NCI-H748 treated with DMSO at 0.1 percent for 48 hours (cell line): ENCODE measurements around the gene ZDHHC3.
"Not testable (repeated sequence)": the region's sequence is repeated elsewhere in the genome, so short reads cannot be mapped to it uniquely, and the experiment has no call there.

ENCODE experiments used
- DNase-seq: peaks from one replicate; lab custom pipeline; 2025; lab: John Stamatoyannopoulos, UW

ZDHHC3 gene

GRCh38 chr3:44963571-44964325, 12.2 kb downstream of the ZDHHC3 start:
- DNase-seq = no peak

- no peak for DNase-seq
Observed at GRCh38 chr3:44962621-44963393, 13.2 kb downstream of the ZDHHC3 start.

GRCh38 chr3:44961888-44962287, 14.1 kb downstream of the ZDHHC3 start:
- DNase-seq = no peak

- no peak for DNase-seq
Observed at GRCh38 chr3:44960387-44961026, 15.5 kb downstream of the ZDHHC3 start.

- no peak for DNase-seq
Observed at GRCh38 chr3:44958386-44958785, 17.6 kb downstream of the ZDHHC3 start.

GRCh38 chr3:44957986-44958385, 18.0 kb downstream of the ZDHHC3 start:
- no peak for DNase-seq

GRCh38 chr3:44955917-44956316, 20.1 kb downstream of the ZDHHC3 start:
- DNase-seq = no peak

- DNase-seq = no peak
Observed at GRCh38 chr3:44954962-44955361, 21.0 kb downstream of the ZDHHC3 start.

GRCh38 chr3:44954304-44954703, 21.7 kb downstream of the ZDHHC3 start:
- DNase-seq = no peak

GRCh38 chr3:44952689-44953088, 23.3 kb downstream of the ZDHHC3 start:
- no peak for DNase-seq

- no peak for DNase-seq
Observed at GRCh38 chr3:44950275-44950734, 25.7 kb downstream of the ZDHHC3 start.

GRCh38 chr3:44949770-44950169, 26.2 kb downstream of the ZDHHC3 start:
- not testable (repeated sequence) for DNase-seq

- no peak for DNase-seq
Observed at GRCh38 chr3:44948239-44948638, 27.7 kb downstream of the ZDHHC3 start.

GRCh38 chr3:44942202-44942921, 33.6 kb downstream of the ZDHHC3 start:
- no peak for DNase-seq

- DNase-seq = no peak
Observed at GRCh38 chr3:44939581-44940036, 36.4 kb downstream of the ZDHHC3 start.

GRCh38 chr3:44932986-44933944, 42.7 kb downstream of the ZDHHC3 start:
- no peak for DNase-seq

- no peak for DNase-seq
Observed at GRCh38 chr3:44932271-44932670, 43.7 kb downstream of the ZDHHC3 start.

GRCh38 chr3:44931791-44932190, 44.2 kb downstream of the ZDHHC3 start:
- no peak for DNase-seq

- DNase-seq = no peak
Observed at GRCh38 chr3:44930911-44931310, 45.1 kb downstream of the ZDHHC3 start.

GRCh38 chr3:44929782-44930181, 46.2 kb downstream of the ZDHHC3 start:
- no peak for DNase-seq

- DNase-seq = no peak
Observed at GRCh38 chr3:44927371-44927770, 48.6 kb downstream of the ZDHHC3 start.
